ENCODE data around the gene PRMT2. TPM values are rescaled to one million over a fixed set of nuclear protein-coding genes. Genes with fewer than 3 reads are reported as not detected.

Gene PRMT2
- total RNA-seq, 4 donors from 2014 or later, result 102 to 113 (median 107) TPM

GRCh38 chr21:46661642-46662366, 26.3 kb downstream of the PRMT2 start:
- no peak overlapping the region for H3K27ac ChIP-seq
- H3K36me3 ChIP-seq, result peaks cover 46% of the 10 kb centered on the region
- no peaks in the 10 kb centered on the region for H3K27me3 ChIP-seq
- no peak for TF ChIP-seq POLR2AphosphoS5 (IDR thresholded peaks at IDR 0.05)
- no peak for TF ChIP-seq POLR2A (IDR thresholded peaks at IDR 0.05)
- TF ChIP-seq EP300 (IDR thresholded peaks at IDR 0.05), result no peak
- no peak for TF ChIP-seq CTCF (IDR thresholded peaks at IDR 0.05)
- H3K9me3 ChIP-seq, result no peaks in the 10 kb centered on the region
- H3K4me3 ChIP-seq, result peak overlapping the region; percentile 31
- no peak for DNase-seq (ENCODE audit: low spot score in 2 of 2)
- 68% methylated on average over 32 of the region's 61 CpGs for WGBS
- peaks cover 16% of the 10 kb centered on the region for H3K4me1 ChIP-seq

GRCh38 chr21:46662367-46662654, 26.8 kb downstream of the PRMT2 start:
- TF ChIP-seq EP300 (IDR thresholded peaks at IDR 0.05) (no peak), CTCF (IDR thresholded peaks at IDR 0.05) (no peak), POLR2AphosphoS5 (IDR thresholded peaks at IDR 0.05) (no peak), POLR2A (IDR thresholded peaks at IDR 0.05) (no peak)
- no peaks in the 10 kb centered on the region for H3K27me3 ChIP-seq
- no peak overlapping the region for H3K4me3 ChIP-seq
- H3K4me1 ChIP-seq, result peaks cover 21% of the 10 kb centered on the region
- no peaks in the 10 kb centered on the region for H3K9me3 ChIP-seq
- no peak overlapping the region for H3K27ac ChIP-seq
- H3K36me3 ChIP-seq, result peaks cover 41% of the 10 kb centered on the region
- WGBS, result 87% methylated on average over 6 of the region's 11 CpGs
- no peak for DNase-seq (ENCODE audit: low spot score in 2 of 2)

GRCh38 chr21:46662765-46663500, 27.5 kb downstream of the PRMT2 start:
- H3K9me3 ChIP-seq, result no peaks in the 10 kb centered on the region
- WGBS, result 89% methylated on average over 11 of the region's 21 CpGs
- H3K36me3 ChIP-seq, result peaks cover 41% of the 10 kb centered on the region

GRCh38 chr21:46663754-46664153, 28.3 kb downstream of the PRMT2 start:
- 61% methylated on average over 8 of the region's 8 CpGs for WGBS
- Histone ChIP-seq H3K9me3 (no peaks in the 10 kb centered on the region), H3K4me1 (peaks cover 32% of the 10 kb centered on the region), H3K4me3 (no peak overlapping the region), H3K27me3 (no peaks in the 10 kb centered on the region), H3K27ac (no peak overlapping the region), H3K36me3 (peaks cover 33% of the 10 kb centered on the region)
- DNase-seq (ENCODE audit: low spot score in 2 of 2), result no peak
- TF ChIP-seq EP300 (IDR thresholded peaks at IDR 0.05) (no peak), POLR2AphosphoS5 (IDR thresholded peaks at IDR 0.05) (no peak), CTCF (IDR thresholded peaks at IDR 0.05) (no peak), POLR2A (IDR thresholded peaks at IDR 0.05) (no peak)

More at GRCh38 chr21:46662765-46663500, 27.5 kb downstream of the PRMT2 start:
- H3K4me1 ChIP-seq, result peaks cover 27% of the 10 kb centered on the region
- H3K27ac ChIP-seq, result no peak overlapping the region
- no peak for DNase-seq (ENCODE audit: low spot score in 2 of 2)
- no peak overlapping the region for H3K4me3 ChIP-seq
- TF ChIP-seq CTCF (IDR thresholded peaks at IDR 0.05), result no peak
- TF ChIP-seq POLR2A (IDR thresholded peaks at IDR 0.05), result no peak
- no peak for TF ChIP-seq EP300 (IDR thresholded peaks at IDR 0.05)
- no peak for TF ChIP-seq POLR2AphosphoS5 (IDR thresholded peaks at IDR 0.05)
- no peaks in the 10 kb centered on the region for H3K27me3 ChIP-seq

GRCh38 chr21:46664316-46664995, 29.0 kb downstream of the PRMT2 start:
- TF ChIP-seq EP300 (IDR thresholded peaks at IDR 0.05), result no peak
- no peak for TF ChIP-seq POLR2A (IDR thresholded peaks at IDR 0.05)
- no peak for TF ChIP-seq POLR2AphosphoS5 (IDR thresholded peaks at IDR 0.05)
- TF ChIP-seq CTCF (IDR thresholded peaks at IDR 0.05), result no peak
- H3K4me1 ChIP-seq, result peaks cover 32% of the 10 kb centered on the region
- WGBS, result 90% methylated on average over 24 of the region's 24 CpGs
- no peak for DNase-seq (ENCODE audit: low spot score in 2 of 2)
- H3K9me3 ChIP-seq, result no peaks in the 10 kb centered on the region
- H3K36me3 ChIP-seq, result peaks cover 26% of the 10 kb centered on the region
- no peak overlapping the region for H3K27ac ChIP-seq
- no peak overlapping the region for H3K4me3 ChIP-seq
- H3K27me3 ChIP-seq, result no peaks in the 10 kb centered on the region
